Measurements from ENCODE around the gene CDH26. TPM values are rescaled to one million over a fixed set of nuclear protein-coding genes. Genes with fewer than 3 reads are reported as not detected.

CDH26 gene
- total and polyA plus RNA-seq, 12 donors, result 0.27 to 2.9 (median 0.84) TPM; not detected in 1

DNA sequence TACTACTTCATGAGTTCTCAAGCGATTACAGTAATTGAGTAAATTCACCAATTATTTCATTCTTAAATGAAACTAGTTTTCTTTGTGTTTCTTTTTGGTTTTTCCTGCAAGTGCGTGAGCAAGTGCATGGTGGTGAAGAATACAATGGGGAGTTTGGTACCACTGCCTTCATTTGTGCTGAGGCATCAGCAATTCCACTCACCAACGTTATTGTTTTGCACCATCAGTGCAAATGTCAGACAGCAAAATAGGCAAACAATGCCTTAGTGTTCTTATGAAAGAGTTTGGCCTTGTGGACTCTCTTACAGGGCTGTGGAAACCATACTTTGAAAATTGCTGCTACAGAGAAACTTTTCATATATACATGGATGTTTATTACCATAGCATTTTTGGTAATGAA is 8.2 kb downstream of the CDH26 start:
- no peaks in the 10 kb centered on the region for H3K27me3 ChIP-seq
- DNase-seq, result no peak
- intact Hi-C loops (cut with DNase I), result no loop called here
- no peak overlapping the region for H3K27ac ChIP-seq
- H3K9me3 ChIP-seq (replicated peaks in 1 of 3), result no peaks in the 10 kb centered on the region
- WGBS, 4 donors, result 79 to 83% (median 81%) methylated on average over 3 of the region's 3 CpGs
- no peak for TF ChIP-seq POLR2A (IDR thresholded peaks at IDR 0.05)
- TF ChIP-seq, protein P1, sequence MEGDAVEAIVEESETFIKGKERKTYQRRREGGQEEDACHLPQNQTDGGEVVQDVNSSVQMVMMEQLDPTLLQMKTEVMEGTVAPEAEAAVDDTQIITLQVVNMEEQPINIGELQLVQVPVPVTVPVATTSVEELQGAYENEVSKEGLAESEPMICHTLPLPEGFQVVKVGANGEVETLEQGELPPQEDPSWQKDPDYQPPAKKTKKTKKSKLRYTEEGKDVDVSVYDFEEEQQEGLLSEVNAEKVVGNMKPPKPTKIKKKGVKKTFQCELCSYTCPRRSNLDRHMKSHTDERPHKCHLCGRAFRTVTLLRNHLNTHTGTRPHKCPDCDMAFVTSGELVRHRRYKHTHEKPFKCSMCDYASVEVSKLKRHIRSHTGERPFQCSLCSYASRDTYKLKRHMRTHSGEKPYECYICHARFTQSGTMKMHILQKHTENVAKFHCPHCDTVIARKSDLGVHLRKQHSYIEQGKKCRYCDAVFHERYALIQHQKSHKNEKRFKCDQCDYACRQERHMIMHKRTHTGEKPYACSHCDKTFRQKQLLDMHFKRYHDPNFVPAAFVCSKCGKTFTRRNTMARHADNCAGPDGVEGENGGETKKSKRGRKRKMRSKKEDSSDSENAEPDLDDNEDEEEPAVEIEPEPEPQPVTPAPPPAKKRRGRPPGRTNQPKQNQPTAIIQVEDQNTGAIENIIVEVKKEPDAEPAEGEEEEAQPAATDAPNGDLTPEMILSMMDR (IDR thresholded peaks at IDR 0.05), result no peak
- H3K4me1 ChIP-seq (replicated peaks in 1 of 2), result no peaks in the 10 kb centered on the region
- H3K4me3 ChIP-seq, result no peak overlapping the region
- H3K36me3 ChIP-seq (replicated peaks in 1 of 2), result no peaks in the 10 kb centered on the region

DNA sequence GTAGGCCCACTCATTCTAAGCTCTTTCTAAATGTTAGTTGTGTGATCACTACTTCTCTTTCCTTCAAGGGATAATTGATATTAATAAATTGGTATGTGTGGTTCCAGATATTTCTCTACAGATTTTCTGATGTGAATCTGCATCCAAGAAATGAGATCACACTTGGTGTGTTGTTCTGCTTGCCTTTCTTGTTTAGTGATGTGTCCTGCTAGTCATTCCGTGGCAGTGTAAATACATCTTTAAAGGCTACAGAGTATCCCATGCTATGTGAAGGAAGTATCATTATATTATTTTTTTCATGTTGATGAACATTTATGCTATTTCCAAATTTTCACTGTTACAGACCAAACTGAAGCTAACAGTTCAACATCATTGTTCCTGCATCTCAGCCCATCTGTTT is 13.2 kb downstream of the CDH26 start:
- TF ChIP-seq POLR2A (IDR thresholded peaks at IDR 0.05), result no peak
- TF ChIP-seq, protein P1 (IDR thresholded peaks at IDR 0.05), result no peak
- DNase-seq, result no peak
- 92 to 100% (median 94%) methylated on average over 1 of the region's 1 CpG for WGBS, 4 donors
- no peaks in the 10 kb centered on the region for H3K9me3 ChIP-seq (replicated peaks in 1 of 3)
- no peak overlapping the region for H3K27ac ChIP-seq
- H3K27me3 ChIP-seq, result no peaks in the 10 kb centered on the region
- intact Hi-C loops (cut with DNase I), result no loop called here
- no peaks in the 10 kb centered on the region for H3K4me1 ChIP-seq (replicated peaks in 1 of 2)
- no peaks in the 10 kb centered on the region for H3K36me3 ChIP-seq (replicated peaks in 1 of 2)
- H3K4me3 ChIP-seq, result no peak overlapping the region

DNA sequence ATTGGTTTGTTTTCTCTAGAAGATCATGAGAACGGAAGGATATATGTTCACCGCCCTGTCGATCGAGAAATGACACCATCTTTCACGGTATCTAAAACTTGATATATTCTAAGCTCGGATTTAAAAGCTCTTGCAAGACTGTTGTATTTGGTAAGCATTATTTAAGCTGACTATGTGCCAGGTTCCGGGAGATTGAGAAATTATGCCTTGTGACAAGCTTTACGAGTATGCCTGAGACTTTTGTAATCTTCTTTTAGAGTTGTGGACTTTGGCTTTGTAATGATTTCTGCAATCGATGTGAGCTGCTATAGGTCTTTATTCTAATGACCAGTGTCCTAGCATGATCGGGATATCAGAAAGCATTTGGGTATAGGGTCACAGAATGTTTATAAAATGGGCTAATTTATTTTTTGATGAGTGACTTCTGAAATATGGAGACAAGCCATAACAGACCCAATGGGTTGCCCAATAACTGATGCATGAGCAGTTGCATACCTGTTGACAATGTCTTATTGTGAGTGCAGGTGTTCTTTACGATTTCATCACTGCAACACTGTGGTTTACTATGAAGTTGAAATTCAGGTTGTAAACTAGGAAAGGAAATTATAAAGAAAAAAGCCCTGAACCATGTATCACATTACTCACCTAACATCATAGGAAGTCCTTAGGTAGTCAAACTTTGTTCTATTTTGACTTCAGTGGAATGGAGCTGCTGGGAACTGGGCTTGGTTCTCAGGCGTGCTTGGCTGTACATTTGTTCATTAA is 14.0 kb downstream of the CDH26 start:
- TF ChIP-seq, protein P1 (IDR thresholded peaks at IDR 0.05), result no peak
- no peak for TF ChIP-seq POLR2A (IDR thresholded peaks at IDR 0.05)
- DNase-seq, result no peak
- intact Hi-C loops (cut with DNase I), result no loop called here
- Histone ChIP-seq H3K9me3 (replicated peaks in 1 of 3) (no peaks in the 10 kb centered on the region), H3K4me3 (no peak overlapping the region), H3K36me3 (replicated peaks in 1 of 2) (no peaks in the 10 kb centered on the region), H3K4me1 (replicated peaks in 1 of 2) (no peaks in the 10 kb centered on the region), H3K27ac (no peak overlapping the region), H3K27me3 (no peaks in the 10 kb centered on the region)
- 80 to 85% (median 83%) methylated on average over 12 of the region's 12 CpGs for WGBS, 4 donors

DNA sequence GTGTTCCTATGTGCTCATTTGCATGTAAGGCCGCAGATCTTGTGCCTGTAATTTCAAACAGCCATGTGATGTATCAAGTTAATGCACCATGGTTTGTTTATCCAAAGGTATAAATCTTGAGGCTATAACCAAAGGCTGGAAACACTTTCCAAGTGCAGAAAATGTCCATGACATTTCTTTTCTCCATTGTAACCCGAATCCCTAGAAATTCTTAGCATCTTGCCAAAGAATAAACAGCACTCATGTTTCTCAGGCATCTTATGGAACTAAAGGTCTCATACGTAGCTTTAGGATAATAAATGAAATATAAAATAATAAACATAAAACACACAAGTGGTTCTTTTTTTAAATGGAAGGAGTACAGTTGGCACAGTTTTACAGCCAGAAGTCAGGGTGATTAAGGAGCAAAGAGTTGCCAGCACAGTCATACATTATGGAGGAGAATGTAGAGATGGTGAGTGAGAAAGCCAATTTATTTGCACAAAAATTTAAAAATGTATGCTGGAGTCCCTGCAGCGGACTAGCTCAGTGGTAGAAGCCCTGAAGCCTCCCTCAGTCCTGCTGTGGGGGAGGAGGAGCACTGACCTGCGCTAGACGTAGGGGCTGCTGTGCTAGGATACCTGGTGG is 18.0 kb downstream of the CDH26 start:
- intact Hi-C loops (cut with DNase I), result no loop called here
- no peak overlapping the region for H3K27ac ChIP-seq
- peaks cover 0 to under 1% (median 0%) of the 10 kb centered on the region in 3 donors for H3K9me3 ChIP-seq (replicated peaks in 1 of 3)
- H3K4me1 ChIP-seq (replicated peaks in 1 of 2), result no peaks in the 10 kb centered on the region
- no peaks in the 10 kb centered on the region for H3K27me3 ChIP-seq
- no peak for DNase-seq
- no peak overlapping the region for H3K4me3 ChIP-seq
- no peaks in the 10 kb centered on the region for H3K36me3 ChIP-seq (replicated peaks in 1 of 2)
- 68 to 76% (median 70%) methylated on average over 6 of the region's 6 CpGs for WGBS, 4 donors
- no peak for TF ChIP-seq POLR2A (IDR thresholded peaks at IDR 0.05)
- TF ChIP-seq, protein P1 (IDR thresholded peaks at IDR 0.05), result no peak
